GM12874 (cell line): ENCODE results near the gene GSE1.

Experiments
- CTCF ChIP-seq: IDR thresholded peaks from 2 replicates; pipeline ENCODE4 v1.5.1; 2011; ENCODE audit warnings: low read depth, mild to moderate bottlenecking, control low read depth, low read length, moderate library complexity; ENCODE audit not compliant: insufficient read depth

The GSE1 gene

GRCh38 chr16:85611194-85611443 is 2.0 kb upstream of the GSE1 start:
- no peak for TF ChIP-seq CTCF

GRCh38 chr16:85611444-85612190 is 1.5 kb upstream of the GSE1 start:
- no peak for TF ChIP-seq CTCF

GRCh38 chr16:85612191-85612800 is 826 bp upstream of the GSE1 start:
- TF ChIP-seq CTCF, result no peak

GRCh38 chr16:85613604-85614337 is 649 bp downstream of the GSE1 start:
- TF ChIP-seq CTCF, result no peak

- no peak for TF ChIP-seq CTCF
Observed at GRCh38 chr16:85614338-85615013, 1.4 kb downstream of the GSE1 start.

- TF ChIP-seq CTCF, result no peak
Observed at GRCh38 chr16:85615014-85615851, 2.1 kb downstream of the GSE1 start.
